ENCODE measurements around the gene CPD.
"Not testable (repeated sequence)": the region's sequence is repeated elsewhere in the genome, so short reads cannot be mapped to it uniquely, and the experiment has no call there.

CPD gene

DNA sequence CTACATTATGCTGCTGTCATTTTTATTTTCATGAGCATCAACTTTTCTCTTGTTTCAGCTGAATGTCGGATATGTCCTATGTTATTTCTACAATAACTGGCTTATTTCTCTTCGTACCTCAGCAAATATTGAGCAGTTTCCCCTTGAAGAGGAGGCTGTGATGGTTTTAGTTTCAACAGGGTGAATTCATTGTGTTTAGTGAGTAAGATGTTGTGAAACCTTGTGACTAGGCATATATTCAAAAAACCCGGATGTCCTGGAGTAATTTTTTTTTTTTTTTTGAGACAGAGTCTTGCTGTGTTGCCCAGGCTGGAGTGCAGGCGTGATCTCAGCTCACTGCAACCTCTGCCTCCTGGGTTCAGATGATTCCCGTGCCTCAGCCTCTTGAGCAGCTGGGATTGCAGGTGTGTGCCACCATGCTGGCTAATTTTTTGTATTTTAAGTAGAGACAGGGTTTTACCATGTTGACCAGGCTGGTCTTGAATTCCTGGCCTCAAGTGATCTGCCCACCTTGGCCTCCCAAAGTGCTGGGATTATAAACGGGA, 11.1 kb downstream of the CPD start:
- no peak for DNase-seq

DNA sequence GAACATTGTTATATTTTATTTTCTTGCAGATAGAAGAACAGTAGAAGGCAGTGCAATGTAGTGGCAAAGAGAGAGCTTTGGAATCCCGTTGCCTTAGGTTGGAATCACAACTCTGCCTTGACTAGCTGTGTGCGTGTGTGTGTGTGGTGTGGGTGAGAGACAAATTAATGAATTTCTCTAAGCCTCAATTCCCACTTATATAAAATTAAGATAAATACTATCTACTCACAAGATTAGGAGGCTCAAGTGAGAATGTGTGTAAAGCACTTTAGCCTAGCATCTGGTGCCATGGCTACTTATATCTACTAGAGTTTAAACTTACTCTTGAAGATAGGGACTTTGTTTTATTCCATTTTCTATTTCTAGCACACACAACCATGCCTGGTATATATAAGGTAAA, 12.8 kb downstream of the CPD start:
- DNase-seq, result no peak

DNA sequence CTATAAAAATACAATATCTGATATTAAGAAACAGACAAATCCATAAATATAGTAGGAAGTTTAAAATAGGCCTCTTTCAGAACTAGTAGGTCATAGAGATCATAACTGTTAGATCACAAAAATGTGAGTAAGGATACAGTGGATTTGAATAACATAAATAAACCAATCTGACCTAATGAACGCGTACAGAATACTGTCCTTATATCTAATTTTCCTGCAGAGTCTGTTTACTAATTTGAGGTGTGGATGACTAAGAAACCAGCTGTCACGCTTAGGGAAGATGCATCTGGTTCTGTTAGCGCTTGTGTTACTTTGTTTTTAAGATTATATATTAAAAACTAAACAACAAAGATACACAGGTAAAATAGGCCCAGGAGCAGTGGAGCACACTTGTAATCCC, 14.8 kb downstream of the CPD start:
- no peak for DNase-seq

DNA sequence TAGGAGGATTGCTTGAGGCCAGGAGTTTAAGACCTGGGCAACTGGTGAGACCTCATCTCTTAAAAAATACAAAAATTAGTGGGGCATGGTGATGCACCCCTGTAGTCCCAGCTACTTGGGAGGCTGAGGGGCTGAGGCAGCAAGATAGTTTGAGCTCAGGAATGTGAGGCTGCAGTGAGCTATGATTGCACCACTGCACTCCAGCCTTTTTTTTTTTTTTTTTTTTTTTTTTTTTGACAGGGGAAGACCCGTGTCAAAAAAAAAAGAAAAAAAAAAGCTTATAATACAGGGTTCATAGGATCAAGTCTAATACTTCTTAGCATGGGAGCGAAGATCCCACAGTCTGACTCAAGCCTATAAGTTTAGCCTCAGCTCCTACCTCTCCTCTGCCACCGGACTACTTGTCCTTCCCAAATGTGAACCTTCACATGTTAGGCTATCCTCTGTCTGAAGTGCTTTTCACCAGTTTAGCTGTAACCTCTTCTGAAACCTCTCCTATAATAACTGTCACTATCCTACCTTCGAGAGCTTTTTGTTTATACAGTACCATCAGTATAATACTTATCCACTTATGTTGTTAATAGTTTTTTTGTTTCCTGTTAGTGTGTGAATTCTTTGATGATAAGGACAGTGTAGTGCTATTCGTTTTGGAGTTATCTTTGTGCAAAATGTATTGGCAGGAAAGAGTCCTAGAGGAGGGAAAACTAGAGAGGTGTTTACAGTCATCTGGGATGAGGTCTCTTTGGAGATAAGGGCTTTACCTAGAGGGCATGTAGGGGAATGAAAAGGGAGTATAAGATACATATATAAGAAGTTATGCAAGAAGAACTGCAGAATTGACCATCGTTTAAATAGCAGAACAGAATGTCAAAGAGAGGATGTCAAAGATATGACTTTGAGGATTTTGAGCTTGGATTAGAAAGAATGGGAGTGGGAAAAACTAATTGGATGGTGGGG, 15.5 kb downstream of the CPD start:
- DNase-seq, result no peak

DNA sequence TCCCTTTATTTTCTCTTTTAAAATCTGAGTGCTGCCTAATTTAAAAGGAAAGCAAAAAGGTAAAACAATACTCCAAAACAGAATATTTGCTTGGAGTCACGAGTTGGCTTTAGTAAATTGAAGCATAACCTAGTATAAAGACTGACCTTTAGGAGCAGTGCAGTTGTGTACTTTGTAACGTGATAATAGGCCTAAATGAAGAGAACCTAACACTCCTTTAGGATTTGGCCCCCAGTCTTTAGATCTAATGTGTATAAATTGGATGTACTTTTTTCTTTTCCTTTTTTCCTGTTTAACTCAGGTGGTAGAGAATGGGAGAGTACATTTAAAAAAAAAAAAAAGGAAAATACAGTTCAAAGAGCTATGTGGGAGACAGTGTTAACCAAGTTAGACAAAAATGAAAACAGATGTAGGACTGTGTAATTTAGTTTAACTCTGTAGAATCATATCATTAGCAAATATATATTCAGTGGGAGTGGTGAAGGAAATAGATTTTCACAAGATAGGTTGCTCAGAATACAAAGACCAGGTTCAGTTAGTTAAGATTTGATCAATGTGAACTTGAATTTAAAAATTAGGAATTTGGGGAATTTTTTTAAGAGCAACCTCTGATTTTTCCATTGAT, 16.8 kb downstream of the CPD start:
- no peak for DNase-seq

DNA sequence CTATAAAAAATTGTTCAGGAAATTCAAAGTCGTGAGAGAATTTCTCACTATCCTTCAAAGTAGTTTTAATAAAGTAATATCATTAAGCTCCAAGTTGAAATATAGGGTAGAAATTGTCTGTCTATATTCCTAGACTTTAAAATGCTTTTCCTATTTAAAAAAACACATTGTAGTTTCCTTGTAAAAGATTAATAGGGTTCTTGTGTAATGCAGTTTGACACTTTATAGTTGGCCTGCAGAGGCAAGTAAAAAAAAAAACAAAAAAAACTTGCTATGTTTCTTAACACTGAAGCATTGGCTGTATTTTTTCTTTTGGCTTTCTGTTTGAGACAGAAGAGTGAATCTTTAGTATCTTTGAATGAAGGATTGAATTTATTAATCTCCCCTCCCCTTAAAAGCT, 17.4 kb downstream of the CPD start:
- DNase-seq, result no peak

DNA sequence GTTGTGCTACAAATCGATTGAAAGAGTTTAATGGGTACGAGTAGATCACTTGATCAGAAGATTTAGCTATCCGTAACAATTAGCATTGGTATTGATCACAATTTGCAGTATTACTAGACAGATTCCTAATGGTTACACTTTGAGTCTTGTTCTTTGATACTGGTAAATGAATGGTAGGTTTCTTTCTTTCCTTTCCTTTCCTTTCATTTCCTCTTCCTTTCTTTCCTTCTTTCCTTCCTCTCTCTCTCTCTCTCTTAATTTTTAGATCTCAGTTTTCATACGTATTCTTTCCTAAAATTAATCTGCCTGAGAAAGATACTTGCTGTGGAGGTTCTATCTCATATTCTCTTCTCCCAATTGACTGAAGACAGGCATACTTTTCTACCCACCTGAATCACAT, 17.9 kb downstream of the CPD start:
- DNase-seq, result no peak

DNA sequence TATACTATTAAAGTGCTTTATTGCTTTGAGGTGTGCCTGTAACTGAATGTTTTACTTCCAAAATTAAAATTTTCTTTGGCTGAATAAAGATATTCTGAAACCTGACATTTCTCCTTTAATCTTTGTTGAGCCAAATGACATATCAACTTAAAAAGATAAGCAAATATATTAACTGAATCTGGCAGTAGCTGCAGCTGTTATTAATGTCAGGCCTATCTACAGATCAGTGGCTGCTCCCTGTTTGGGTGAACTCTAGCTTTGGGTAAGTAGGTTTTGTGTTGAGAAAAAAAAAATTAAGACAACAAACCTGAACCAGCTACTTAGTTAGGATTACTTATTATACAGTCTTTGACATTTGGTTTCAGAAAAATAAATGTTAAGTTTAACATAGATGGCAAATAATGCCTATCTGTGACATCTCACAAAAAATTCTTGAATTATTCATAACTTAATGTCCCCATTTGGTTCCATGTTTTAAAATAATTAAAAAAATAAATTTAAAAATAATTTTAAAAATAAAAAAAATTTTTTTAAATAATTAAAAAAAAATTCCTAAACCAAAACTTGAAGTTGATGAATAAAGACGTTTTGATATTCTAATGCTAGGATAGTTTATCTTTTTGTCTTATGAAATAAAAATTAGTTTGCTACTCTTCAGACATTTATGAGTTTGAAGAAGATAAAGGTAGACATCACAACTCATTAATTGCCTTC, 19.8 kb downstream of the CPD start:
- DNase-seq, result no peak

DNA sequence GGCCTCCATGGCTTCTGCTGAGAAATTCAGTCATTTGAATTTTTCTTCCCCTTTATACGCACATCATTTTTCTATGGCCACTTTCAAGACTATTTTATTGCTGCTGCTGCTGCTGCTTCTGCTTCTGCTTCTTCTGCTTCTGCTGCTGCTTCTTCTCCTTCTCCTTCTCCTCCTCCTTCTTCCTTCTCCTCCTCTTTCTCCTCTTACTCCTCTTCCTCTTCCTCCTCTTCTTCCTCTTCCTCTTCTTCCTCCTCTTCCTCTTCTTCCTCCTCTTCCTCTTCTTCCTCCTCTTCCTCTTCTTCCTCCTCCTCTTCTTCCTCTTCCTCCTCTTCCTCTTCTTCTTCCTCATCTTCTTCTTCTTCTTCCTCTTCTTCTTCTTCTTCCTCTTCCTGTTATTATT, 22.4 kb downstream of the CPD start:
- no peak for DNase-seq

DNA sequence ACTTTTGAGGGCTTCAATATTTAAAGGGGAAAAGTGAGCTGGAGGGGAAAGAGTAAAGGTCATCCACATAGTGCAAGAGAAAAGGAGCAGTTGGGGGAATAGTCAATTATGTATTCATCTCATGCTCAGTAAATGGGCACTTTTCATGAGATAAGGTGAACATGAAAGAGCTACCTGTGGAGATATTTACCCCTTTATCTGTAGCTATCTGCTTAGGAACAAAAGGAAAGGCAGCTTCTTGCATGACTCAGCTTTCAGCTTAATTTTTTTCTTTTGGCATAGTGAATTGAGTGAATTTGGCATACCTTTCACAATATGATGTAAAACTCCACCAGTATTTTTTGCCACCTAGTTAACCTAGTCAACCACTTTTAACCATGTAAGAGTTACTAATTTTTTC, 26.4 kb downstream of the CPD start:
- DNase-seq, result no peak

DNA sequence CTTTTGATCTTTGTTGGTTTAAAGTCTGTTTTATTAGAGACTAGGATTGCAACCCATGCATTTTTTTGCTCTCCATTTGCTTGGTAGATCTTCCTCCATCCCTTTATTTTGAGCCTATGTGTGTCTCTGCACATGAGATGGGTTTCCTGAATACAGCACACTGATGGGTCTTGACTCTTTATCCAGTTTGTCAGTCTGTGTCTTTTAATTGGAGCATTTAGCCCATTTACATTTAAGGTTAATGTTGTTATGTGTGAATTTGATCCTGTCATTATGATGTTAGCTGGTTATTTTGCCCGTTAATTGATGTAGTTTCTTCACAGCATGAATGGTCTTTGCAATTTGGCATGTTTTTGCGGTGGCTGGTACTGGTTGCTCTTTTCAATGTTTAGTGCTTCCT, 31.9 kb downstream of the CPD start:
- not testable (repeated sequence) for DNase-seq

DNA sequence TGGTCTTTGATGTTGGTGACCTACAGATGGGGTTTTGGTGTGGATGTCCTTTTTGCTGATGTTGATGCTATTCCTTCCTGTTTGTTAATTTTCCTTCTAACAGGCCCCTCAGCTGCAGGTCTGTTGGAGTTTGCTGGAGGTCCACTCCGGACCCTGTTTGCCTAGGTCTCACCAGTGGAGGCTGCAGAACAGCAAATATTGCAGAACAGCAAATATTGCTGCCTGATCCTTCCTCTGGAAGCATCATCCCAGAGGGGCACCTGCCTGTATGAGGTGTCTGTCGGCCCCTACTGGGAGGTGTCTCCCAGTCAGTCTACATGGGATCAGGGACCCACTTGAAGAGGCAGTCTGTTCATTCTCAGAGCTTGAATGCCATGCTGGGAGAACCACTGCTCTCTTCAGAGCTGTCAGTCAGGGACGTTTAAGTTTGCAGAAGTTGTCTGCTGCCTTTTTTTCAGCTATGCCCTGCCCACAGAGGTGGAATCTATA, 33.3 kb downstream of the CPD start:
- DNase-seq, result not testable (repeated sequence)

DNA sequence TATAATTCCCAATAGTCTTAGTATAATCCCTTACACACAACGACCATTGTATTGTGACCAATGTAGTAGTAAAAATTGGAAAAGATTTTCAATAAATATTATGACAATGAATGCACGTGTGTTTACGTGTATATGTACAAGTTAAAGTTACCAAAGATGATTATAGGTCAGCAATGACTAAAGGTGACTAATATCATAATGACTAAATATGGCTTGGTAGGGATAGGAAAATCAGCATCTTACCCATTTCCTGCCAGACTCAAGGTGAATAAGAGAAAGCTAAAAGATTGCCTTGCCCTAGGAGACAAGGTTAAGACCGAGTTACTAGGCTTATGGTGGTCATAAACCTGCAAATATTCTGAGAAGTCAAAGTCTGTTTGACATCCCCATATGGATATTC, 34.4 kb downstream of the CPD start:
- DNase-seq, result no peak

DNA sequence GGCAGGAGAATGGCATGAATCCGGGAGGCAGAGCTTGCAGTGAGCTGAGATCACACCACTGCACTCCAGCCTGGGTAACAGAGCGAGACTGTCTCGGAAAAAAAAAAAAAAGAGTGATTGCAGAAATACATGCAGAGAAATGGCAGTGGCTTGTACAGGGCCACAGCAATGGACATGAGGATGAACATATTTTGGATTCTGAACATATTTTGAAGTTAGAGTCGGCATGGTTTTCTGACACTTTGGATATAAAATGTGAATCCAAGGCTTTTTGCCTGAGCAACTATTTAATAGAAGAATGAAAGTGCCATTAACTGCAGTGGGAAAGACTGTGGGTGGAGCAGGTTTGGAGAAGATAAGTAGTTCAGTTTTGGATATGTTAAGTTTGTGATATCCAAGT, 35.8 kb downstream of the CPD start:
- DNase-seq, result no peak

DNA sequence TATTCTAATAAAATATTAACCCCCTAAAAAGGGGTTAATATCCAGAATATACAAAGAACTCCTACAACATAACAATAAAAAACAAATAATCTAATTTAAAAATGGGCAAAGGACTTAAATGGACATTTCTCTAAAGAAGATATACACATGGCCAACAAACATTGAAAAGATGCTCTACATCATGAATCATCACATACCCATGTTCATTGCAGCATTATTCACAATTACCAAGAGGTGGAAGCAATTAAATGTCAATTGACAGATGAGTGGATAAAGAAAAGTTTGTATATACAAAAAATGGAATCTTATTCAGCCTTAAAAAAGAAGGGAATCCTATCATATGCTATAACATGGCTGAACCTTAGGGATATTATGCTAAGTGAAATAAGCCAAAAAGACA, 36.8 kb downstream of the CPD start:
- no peak for DNase-seq

DNA sequence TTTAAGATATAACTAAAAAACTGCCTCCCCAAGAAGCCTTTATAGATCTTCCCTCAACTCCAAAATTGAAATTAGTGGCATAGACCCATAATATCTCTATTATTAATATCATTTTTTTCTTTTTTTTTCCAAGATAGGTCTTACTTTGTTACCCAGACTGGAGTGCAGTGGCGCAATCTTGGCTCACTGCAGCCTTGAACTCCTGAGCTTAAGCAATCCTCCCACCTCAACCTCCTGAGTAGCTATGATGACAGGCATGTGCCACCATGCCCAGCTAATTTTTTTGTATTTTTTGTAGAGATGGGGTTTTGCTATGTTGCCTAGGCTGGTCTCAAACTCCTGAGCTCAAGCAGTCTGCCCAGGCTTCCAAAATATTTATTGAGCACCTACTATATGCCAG, 39.3 kb downstream of the CPD start:
- not testable (repeated sequence) for DNase-seq

DNA sequence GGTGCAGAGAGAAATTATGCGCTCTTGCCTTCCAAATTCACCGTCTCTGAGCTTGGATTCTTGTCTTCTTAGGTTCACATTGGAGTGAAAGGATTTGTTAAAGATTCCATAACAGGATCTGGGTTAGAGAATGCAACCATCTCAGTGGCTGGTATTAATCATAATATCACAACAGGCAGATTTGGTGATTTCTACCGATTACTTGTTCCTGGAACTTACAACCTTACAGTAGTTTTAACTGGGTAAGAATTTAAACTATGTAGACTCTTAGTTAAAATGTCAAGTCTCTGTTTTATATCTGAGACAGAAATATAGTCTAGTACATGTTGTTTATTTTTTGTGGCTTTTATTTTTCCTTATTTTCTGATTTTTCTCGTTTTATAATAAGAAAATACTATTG, 42.9 kb downstream of the CPD start:
- no peak for DNase-seq

DNA sequence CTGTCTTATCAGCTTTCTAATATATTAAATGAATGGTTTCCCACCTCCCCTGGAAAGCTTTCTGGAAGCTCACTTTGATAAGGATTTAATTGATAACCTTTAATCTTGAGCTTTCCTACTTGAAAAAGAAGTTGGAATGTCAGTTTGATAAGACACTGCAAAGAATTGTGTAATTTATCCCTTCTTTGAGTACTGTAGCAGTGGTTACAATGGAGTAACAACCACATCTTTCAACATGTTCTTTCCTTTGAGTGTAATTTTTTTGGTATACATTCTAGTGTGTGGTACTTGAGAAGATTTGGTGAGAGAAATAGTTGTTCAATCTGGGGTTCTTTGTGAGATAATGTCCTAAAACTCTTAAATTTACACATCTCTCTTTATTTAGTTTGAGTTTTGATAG, 43.4 kb downstream of the CPD start:
- DNase-seq, result no peak

DNA sequence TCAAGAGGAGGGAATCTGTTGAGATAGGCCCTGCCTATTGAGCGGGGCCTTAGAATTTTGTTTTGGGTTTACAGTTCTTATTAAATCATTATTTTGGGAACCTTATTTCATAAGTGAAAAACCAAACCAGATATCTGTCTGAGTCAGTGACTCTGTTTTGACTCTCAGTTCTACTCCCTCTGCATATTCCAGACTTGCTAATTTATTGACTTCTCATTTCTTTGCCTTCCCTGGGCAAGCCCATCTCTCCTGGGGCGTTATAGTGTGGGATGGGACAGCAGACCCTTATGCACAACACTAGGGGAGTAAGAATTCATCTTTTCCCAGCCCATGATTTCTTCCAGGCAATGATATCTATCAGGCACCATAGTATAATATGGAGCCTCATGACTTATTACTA, 45.7 kb downstream of the CPD start:
- DNase-seq, result no peak

DNA sequence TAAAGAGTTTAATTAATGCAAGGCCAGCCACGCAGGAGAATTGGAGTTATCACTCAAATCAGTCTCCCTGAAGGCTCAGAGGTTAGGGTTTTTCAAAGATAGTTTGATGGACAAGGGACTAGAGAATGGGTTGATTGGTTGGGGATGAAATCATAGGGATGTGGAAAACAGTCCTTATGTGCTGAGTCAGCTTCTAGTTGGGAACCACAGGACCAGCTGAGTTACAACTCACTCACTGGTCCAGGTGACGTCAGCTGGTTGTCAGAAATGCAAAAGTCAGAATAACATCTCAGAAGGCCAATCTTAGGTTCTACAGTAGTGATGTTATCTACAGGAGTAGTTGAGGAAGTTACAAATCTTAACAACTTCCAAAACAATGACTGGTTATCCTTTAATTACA, 47.6 kb downstream of the CPD start:
- DNase-seq, result no peak

DNA sequence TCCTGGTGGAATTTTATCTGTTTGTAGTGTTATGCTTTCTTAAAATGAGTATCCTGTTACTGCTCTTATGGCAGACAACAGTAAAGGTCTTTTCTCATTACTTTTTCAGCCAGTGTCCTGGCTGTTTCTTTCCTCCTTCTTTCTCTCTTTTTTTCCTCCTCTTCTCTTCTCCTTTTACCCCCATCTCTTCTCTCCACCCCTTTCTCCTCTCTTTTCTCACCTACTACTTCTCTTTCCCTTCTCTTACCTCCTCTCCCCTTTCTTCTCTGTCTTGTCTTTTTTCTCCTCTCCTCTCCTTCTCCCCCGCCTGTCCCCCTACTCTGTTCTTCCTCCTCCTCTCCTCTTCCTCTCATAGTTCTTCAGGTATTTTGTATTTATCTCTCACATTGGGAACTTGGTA, 48.9 kb downstream of the CPD start:
- no peak for DNase-seq

DNA sequence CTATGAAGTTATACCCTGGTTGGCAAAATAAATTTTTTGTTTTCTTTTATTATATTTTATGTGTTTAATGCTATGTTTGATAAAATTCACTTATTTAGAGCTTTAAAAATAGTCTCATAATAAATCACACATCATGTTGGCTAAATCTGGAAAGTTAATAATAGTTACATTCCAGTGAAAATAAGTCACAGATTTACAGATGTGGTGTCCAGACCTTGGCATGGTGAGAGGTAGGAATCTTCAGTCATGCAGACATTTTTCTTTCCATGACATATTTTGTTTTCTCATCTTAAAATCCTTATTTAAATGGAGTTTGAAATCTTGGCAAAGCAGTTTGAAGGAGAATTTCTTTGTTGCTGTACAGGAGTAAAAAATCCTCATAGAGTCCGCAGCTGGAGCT, 50.4 kb downstream of the CPD start:
- no peak for DNase-seq

DNA sequence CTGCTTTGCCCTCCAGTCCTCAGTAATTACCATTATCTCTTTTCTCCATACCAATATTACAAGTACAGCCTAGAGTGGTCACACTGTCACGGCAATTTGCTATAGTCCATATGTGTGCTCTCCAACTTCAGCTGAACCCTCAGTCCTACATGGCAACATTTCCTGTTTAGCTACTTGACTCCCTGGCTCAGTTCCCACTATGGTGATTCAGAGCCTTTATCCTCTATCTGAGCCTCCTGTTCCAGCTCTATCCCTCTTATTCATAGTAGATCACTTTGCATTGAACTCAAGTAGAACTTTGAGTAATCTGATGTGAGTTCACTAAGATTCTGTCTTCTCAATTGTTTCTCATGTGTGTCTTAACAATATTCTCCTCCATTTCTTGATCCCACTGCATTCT, 54.8 kb downstream of the CPD start:
- DNase-seq, result no peak

DNA sequence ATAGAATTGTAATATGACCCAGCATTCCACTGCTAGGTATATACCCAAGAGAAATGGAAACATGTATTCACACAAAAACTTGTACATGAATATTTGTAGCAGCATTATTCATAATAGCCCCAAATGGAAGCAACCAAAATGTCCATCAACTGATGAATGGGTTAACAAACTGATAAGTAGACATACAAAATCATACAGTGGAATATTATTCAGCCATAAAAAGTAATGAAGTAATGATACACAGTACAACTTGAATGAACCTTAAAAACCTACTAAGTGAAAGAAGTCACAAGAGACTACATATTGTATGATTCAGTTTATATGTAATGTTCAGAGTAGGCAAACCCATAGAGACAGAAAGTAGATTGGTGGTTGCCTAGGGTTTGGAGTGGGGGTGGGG, 58.0 kb downstream of the CPD start:
- no peak for DNase-seq
